ENCODE measurements around the gene BLOC1S3. TPM values are rescaled to one million over a fixed set of nuclear protein-coding genes. Genes with fewer than 3 reads are reported as not detected.

BLOC1S3 gene
- total and polyA plus RNA-seq, 11 donors: 2.0 to 8.1 (median 4.8) TPM

GRCh38 chr19:45175515-45176345 lies 2.9 kb upstream of the BLOC1S3 start:
- ATAC-seq: no peak
- H3K27me3 ChIP-seq: no peaks in the 10 kb centered on the region
- WGBS, 4 donors: 82 to 87% (median 85%) methylated on average over 10 of the region's 10 CpGs

GRCh38 chr19:45177817-45178261 lies 745 bp upstream of the BLOC1S3 start, which contains the start of gene TRAPPC6A:
TSS of gene TRAPPC6A (minus strand) at chr19:45178237. CDS start at chr19:45178218, 19 bp downstream.
- WGBS, 4 donors: 0 to 1% (median 1%) methylated on average over 22 to 36 of the region's 36 CpGs
- intact Hi-C loops (cut with DNase I): loop anchor here in 5 of 10 donors (2.0 to 10.0 kb wide), 5 partner anchors 51 to 101 kb away; partner anchors contain the start of genes PPP1R37 (in 4 of the 5), GEMIN7 (in 1 of the 5) and ZNF296 (in 1 of the 5)
- no peaks in the 10 kb centered on the region for H3K27me3 ChIP-seq
- peaks cover 0 to 37% (median 27%) of the 10 kb centered on the region in 12 donors for H3K4me1 ChIP-seq
- peak within 1 kb of the TSS; percentile 54 to 95 (median 84) for H3K4me3 ChIP-seq
- peak within 1 kb of the TSS; percentile 14 to 97 (median 88) for H3K27ac ChIP-seq
- ATAC-seq (peak in 1 of 4 donors; percentile 2), DNase-seq (no peak)
- peaks cover 0 to 20% (median 0%) of the 10 kb centered on the region in 9 donors for H3K36me3 ChIP-seq
- H3K9me3 ChIP-seq: no peaks in the 10 kb centered on the region
- TF ChIP-seq POLR2A (IDR thresholded peaks at IDR 0.05): peak in 1 of 2 donors; percentile 72
- TF ChIP-seq, protein P1, sequence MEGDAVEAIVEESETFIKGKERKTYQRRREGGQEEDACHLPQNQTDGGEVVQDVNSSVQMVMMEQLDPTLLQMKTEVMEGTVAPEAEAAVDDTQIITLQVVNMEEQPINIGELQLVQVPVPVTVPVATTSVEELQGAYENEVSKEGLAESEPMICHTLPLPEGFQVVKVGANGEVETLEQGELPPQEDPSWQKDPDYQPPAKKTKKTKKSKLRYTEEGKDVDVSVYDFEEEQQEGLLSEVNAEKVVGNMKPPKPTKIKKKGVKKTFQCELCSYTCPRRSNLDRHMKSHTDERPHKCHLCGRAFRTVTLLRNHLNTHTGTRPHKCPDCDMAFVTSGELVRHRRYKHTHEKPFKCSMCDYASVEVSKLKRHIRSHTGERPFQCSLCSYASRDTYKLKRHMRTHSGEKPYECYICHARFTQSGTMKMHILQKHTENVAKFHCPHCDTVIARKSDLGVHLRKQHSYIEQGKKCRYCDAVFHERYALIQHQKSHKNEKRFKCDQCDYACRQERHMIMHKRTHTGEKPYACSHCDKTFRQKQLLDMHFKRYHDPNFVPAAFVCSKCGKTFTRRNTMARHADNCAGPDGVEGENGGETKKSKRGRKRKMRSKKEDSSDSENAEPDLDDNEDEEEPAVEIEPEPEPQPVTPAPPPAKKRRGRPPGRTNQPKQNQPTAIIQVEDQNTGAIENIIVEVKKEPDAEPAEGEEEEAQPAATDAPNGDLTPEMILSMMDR (IDR thresholded peaks at IDR 0.05): no peak

More at GRCh38 chr19:45175515-45176345, 2.9 kb upstream of the BLOC1S3 start:
- H3K4me1 ChIP-seq: peaks cover under 1 to 42% (median 30%) of the 10 kb centered on the region in 12 donors
- intact Hi-C loops (cut with DNase I): loop anchor here in 4 of 10 donors (5.0 to 10.0 kb wide), 4 partner anchors 48 to 98 kb away; partner anchors contain the start of genes PPP1R37 (in 3 of the 4), GEMIN7 (in 1 of the 4) and ZNF296 (in 1 of the 4)
- peak in 1 of 5 donors; percentile 3 for DNase-seq
- H3K4me3 ChIP-seq: no peak overlapping the region
- TF ChIP-seq POLR2A (IDR thresholded peaks at IDR 0.05): no peak
- TF ChIP-seq, protein P1 (IDR thresholded peaks at IDR 0.05): no peak
- peaks cover 0 to 4% (median 0%) of the 10 kb centered on the region in 9 donors for H3K36me3 ChIP-seq
- no peak overlapping the region for H3K27ac ChIP-seq
- H3K9me3 ChIP-seq: no peaks in the 10 kb centered on the region

DNA sequence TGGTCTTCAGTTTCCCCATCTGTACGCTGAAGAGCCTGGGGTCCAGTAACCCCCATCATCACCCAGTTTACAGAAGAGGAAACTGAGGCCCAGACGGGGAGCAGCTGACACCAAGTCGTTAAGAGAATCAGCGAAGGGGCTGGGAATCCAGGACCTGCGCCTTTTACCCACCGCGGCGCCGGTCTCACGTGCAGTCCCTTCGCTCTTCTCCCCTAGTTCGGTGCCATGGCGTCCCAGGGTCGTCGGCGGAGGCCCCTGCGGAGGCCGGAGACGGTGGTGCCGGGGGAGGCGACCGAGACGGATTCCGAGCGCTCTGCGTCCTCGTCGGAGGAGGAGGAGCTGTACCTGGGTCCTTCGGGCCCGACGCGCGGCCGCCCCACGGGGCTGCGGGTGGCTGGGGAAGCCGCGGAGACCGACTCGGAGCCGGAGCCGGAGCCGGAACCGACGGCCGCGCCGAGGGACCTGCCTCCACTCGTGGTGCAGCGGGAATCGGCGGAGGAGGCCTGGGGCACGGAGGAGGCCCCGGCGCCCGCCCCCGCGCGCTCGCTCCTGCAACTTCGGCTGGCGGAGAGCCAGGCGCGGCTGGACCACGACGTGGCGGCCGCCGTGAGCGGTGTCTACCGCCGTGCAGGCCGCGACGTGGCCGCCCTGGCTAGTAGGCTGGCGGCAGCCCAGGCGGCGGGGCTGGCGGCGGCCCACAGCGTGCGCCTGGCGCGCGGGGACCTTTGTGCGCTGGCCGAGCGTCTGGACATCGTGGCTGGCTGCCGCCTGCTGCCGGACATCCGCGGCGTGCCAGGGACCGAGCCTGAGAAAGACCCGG lies 698 bp downstream of the BLOC1S3 start:
- ATAC-seq: no peak
- Histone ChIP-seq H3K36me3 (peaks cover 0 to 20% (median 0%) of the 10 kb centered on the region in 9 donors), H3K4me3 (peak overlapping the region; percentile 53 to 95 (median 84)), H3K9me3 (no peaks in the 10 kb centered on the region), H3K27me3 (no peaks in the 10 kb centered on the region), H3K4me1 (peaks cover 0 to 43% (median 26%) of the 10 kb centered on the region in 12 donors), H3K27ac (peak overlapping the region; percentile 14 to 95 (median 87))
- DNase-seq: peak in 4 of 5 donors; percentile 45 to 76 (median 52)
- TF ChIP-seq, protein P1 (IDR thresholded peaks at IDR 0.05): no peak
- no peak for TF ChIP-seq POLR2A (IDR thresholded peaks at IDR 0.05)
- 1 to 2% (median 1%) methylated on average over 27 to 97 of the region's 97 CpGs for WGBS, 4 donors
- intact Hi-C loops (cut with DNase I): loop anchor here in 5 of 10 donors (2.0 to 10.0 kb wide), 5 partner anchors 52 to 102 kb away; partner anchors contain the start of genes PPP1R37 (in 4 of the 5), GEMIN7 (in 1 of the 5) and ZNF296 (in 1 of the 5)
